Neural progenitor cell (in vitro differentiated cells): ENCODE measurements around the gene PDE6A. TPM values are rescaled to one million over a fixed set of nuclear protein-coding genes. Genes with fewer than 3 reads are reported as not detected.

Experiments
- DNase-seq: peaks from one replicate; pipeline ENCODE4 v3.0.0-alpha.2; 2016; ENCODE audit warnings: low spot score
- H2AFZ ChIP-seq: fragments of 200-600 bp; sonication (generic); replicated peaks from 2 replicates; pipeline ENCODE4 v1.6.1; 2016; ENCODE audit warnings: antibody characterized with exemption
- H3F3A ChIP-seq: fragments of 200-600 bp; sonication (generic); 2 replicates; pipeline ENCODE4 v1.6.1; 2016; ENCODE audit warnings: antibody characterized with exemption, low read depth
- H3K27ac ChIP-seq: fragments of 200-600 bp; sonication (generic); 2 replicates; pipeline ENCODE4 v1.5.1; 2016; ENCODE audit warnings: mild to moderate bottlenecking
- H3K27me3 ChIP-seq: fragments of 200-600 bp; sonication (generic); 2 replicates; pipeline ENCODE4 v1.6.1; 2016; ENCODE audit warnings: mild to moderate bottlenecking, moderate library complexity
- H3K36me3 ChIP-seq: fragments of 200-600 bp; sonication (generic); 2 replicates; pipeline ENCODE4 v1.5.1; 2016
- H3K4me1 ChIP-seq: fragments of 200-600 bp; sonication (generic); 2 replicates; pipeline ENCODE4 v1.6.1; 2016; ENCODE audit warnings: mixed run types
- H3K4me2 ChIP-seq: fragments of 200-600 bp; sonication (generic); 2 replicates; pipeline ENCODE4 v1.6.1; 2016
- H3K4me3 ChIP-seq: fragments of 200-600 bp; sonication (generic); 2 replicates; pipeline ENCODE4 v1.5.1; 2016
- H3K79me2 ChIP-seq: fragments of 200-600 bp; sonication (generic); 2 replicates; pipeline ENCODE4 v1.6.1; 2016; ENCODE audit warnings: low read depth
- H3K9ac ChIP-seq: fragments of 200-600 bp; sonication (generic); 2 replicates; pipeline ENCODE4 v1.6.1; 2016
- H3K9me3 ChIP-seq: fragments of 200-600 bp; sonication (generic); 2 replicates; pipeline ENCODE4 v1.5.1; 2016; ENCODE audit warnings: low read depth
- H4K20me1 ChIP-seq: fragments of 200-600 bp; sonication (generic); 2 replicates; pipeline ENCODE4 v1.6.1; 2016; ENCODE audit warnings: low read depth
- H3K27ac Mint-ChIP-seq: 3 replicates; pipeline ENCODE4 v1.8.0; 2021; ENCODE audit warnings: mixed read lengths
- H3K27me3 Mint-ChIP-seq: 2 replicates; pipeline ENCODE4 v1.8.0; 2022; ENCODE audit warnings: low read depth, mild to moderate bottlenecking, inconsistent platforms, moderate library complexity, mixed read lengths; ENCODE audit not compliant: insufficient read depth
- H3K36me3 Mint-ChIP-seq: 3 replicates; pipeline ENCODE4 v1.8.0; 2021; ENCODE audit warnings: mixed read lengths
- H3K4me1 Mint-ChIP-seq: 3 replicates; pipeline ENCODE4 v1.8.0; 2021; ENCODE audit warnings: mixed read lengths
- H3K4me3 Mint-ChIP-seq: 3 replicates; pipeline ENCODE4 v1.8.0; 2021; ENCODE audit warnings: mild to moderate bottlenecking, moderate library complexity, mixed read lengths
- H3K9me3 Mint-ChIP-seq: 3 replicates; pipeline ENCODE4 v1.8.0; 2020; ENCODE audit warnings: mixed read lengths
- EZH2 ChIP-seq: fragments of 200-600 bp; sonication (generic); IDR thresholded peaks from 2 replicates; pipeline ENCODE4 v1.6.1; 2017; ENCODE audit warnings: antibody characterized with exemption, mild to moderate bottlenecking, moderate library complexity
- EZH2phosphoT487 ChIP-seq: fragments of 200-600 bp; sonication (generic); IDR thresholded peaks from 2 replicates; pipeline ENCODE4 v1.6.1; 2017; ENCODE audit warnings: antibody characterized with exemption
- total RNA-seq: library from RNA; depleted of rRNA; stranded (reverse); fragments of >200 nt; gene quantifications from 2 replicates; pipeline ENCODE4 v1.2.3, GENCODE V29; 2015; ENCODE audit warnings: low replicate concordance
- TF ChIP-seq, protein P1 (sequence below): fragments of 200-600 bp; sonication (generic); IDR thresholded peaks from 2 replicates; pipeline ENCODE4 v1.5.1; 2017; ENCODE audit warnings: antibody characterized with exemption, mild to moderate bottlenecking

PDE6A gene
- total RNA-seq, 1 donor from 2014 or later = not detected

- no peak overlapping the region for H3K4me3 Mint-ChIP-seq
- H3K4me3 ChIP-seq = no peak overlapping the region
- H3K9ac ChIP-seq = no peak overlapping the region
- no peak overlapping the region for H3K27ac Mint-ChIP-seq
- H3K4me1 ChIP-seq = peaks cover 7% of the 10 kb centered on the region
- H2AFZ ChIP-seq = no peak overlapping the region
- TF ChIP-seq, protein P1, sequence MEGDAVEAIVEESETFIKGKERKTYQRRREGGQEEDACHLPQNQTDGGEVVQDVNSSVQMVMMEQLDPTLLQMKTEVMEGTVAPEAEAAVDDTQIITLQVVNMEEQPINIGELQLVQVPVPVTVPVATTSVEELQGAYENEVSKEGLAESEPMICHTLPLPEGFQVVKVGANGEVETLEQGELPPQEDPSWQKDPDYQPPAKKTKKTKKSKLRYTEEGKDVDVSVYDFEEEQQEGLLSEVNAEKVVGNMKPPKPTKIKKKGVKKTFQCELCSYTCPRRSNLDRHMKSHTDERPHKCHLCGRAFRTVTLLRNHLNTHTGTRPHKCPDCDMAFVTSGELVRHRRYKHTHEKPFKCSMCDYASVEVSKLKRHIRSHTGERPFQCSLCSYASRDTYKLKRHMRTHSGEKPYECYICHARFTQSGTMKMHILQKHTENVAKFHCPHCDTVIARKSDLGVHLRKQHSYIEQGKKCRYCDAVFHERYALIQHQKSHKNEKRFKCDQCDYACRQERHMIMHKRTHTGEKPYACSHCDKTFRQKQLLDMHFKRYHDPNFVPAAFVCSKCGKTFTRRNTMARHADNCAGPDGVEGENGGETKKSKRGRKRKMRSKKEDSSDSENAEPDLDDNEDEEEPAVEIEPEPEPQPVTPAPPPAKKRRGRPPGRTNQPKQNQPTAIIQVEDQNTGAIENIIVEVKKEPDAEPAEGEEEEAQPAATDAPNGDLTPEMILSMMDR = no peak
- TF ChIP-seq EZH2phosphoT487 = no peak
- no peak for TF ChIP-seq EZH2
- H3K36me3 Mint-ChIP-seq = no peaks in the 10 kb centered on the region
- H3K9me3 Mint-ChIP-seq = no peaks in the 10 kb centered on the region
- no peaks in the 10 kb centered on the region for H3K79me2 ChIP-seq
- no peak for DNase-seq
- H3K27me3 Mint-ChIP-seq = peaks cover 7% of the 10 kb centered on the region
- no peak overlapping the region for H3K27ac ChIP-seq
- peaks cover 4% of the 10 kb centered on the region for H3F3A ChIP-seq
- H3K9me3 ChIP-seq = no peaks in the 10 kb centered on the region
- H3K36me3 ChIP-seq = no peaks in the 10 kb centered on the region
- no peak overlapping the region for H3K4me2 ChIP-seq
- H3K4me1 Mint-ChIP-seq = peaks cover 10% of the 10 kb centered on the region
- H4K20me1 ChIP-seq = no peaks in the 10 kb centered on the region
- H3K27me3 ChIP-seq = no peaks in the 10 kb centered on the region
Observed at GRCh38 chr5:149849280-149849965, 95.2 kb downstream of the PDE6A start.

GRCh38 chr5:149847611-149848010, 97.0 kb downstream of the PDE6A start:
- TF ChIP-seq, protein P1 = no peak
- TF ChIP-seq EZH2phosphoT487 (no peak), EZH2 (no peak)
- Histone ChIP-seq H3K79me2 (no peaks in the 10 kb centered on the region), H3K4me2 (no peak overlapping the region), H3K9me3 (no peaks in the 10 kb centered on the region), H3K27ac (no peak overlapping the region), H3K27me3 (no peaks in the 10 kb centered on the region), H3F3A (no peaks in the 10 kb centered on the region), H3K36me3 (no peaks in the 10 kb centered on the region), H3K4me3 (no peak overlapping the region), H2AFZ (no peak overlapping the region), H4K20me1 (no peaks in the 10 kb centered on the region), H3K4me1 (peaks cover 4% of the 10 kb centered on the region), H3K9ac (no peak overlapping the region)
- Mint-ChIP-seq H3K9me3 (no peaks in the 10 kb centered on the region), H3K4me1 (peaks cover under 1% of the 10 kb centered on the region), H3K4me3 (no peak overlapping the region), H3K27me3 (peaks cover 7% of the 10 kb centered on the region), H3K36me3 (no peaks in the 10 kb centered on the region), H3K27ac (peak overlapping the region; percentile 81)
- no peak for DNase-seq

GRCh38 chr5:149846021-149846420, 98.6 kb downstream of the PDE6A start:
- H2AFZ ChIP-seq = no peak overlapping the region
- no peaks in the 10 kb centered on the region for H4K20me1 ChIP-seq
- peaks cover 7% of the 10 kb centered on the region for H3K27me3 Mint-ChIP-seq
- no peaks in the 10 kb centered on the region for H3K79me2 ChIP-seq
- H3K9me3 ChIP-seq = no peaks in the 10 kb centered on the region
- no peaks in the 10 kb centered on the region for H3K36me3 Mint-ChIP-seq
- H3K9me3 Mint-ChIP-seq = no peaks in the 10 kb centered on the region
- peaks cover 5% of the 10 kb centered on the region for H3K4me1 ChIP-seq
- no peaks in the 10 kb centered on the region for H3F3A ChIP-seq
- peak overlapping the region; percentile 88 for H3K27ac Mint-ChIP-seq
- no peak overlapping the region for H3K4me2 ChIP-seq
- no peak overlapping the region for H3K4me3 ChIP-seq
- no peak for DNase-seq
- peaks cover 11% of the 10 kb centered on the region for H3K4me1 Mint-ChIP-seq
- H3K36me3 ChIP-seq = no peaks in the 10 kb centered on the region
- H3K4me3 Mint-ChIP-seq = no peak overlapping the region
- H3K9ac ChIP-seq = no peak overlapping the region
- no peak overlapping the region for H3K27ac ChIP-seq
- H3K27me3 ChIP-seq = no peaks in the 10 kb centered on the region
- TF ChIP-seq, protein P1 = no peak
- TF ChIP-seq EZH2phosphoT487 (no peak), EZH2 (no peak)
